Mesothelial cell of epicardium (in vitro differentiated cells): Measurements from ENCODE around the gene SCGB3A2. TPM values are rescaled to one million over a fixed set of nuclear protein-coding genes. Genes with fewer than 3 reads are reported as not detected.
A peak's percentile ranks its signal among the peaks of the same experiment; 100 is the strongest.

Experiments used
- DNase-seq, 2 experiments: peaks; one replicate each; pipeline ENCODE4 v3.0.0; 2021; ENCODE audit warnings: low spot score in 2 of 2; ENCODE audit not compliant: unreplicated experiment in 2 of 2
- H3K27ac Mint-ChIP-seq: 2 replicates; pipeline ENCODE4 v1.8.0; 2021; ENCODE audit warnings: mixed read lengths
- H3K27me3 Mint-ChIP-seq: 2 replicates; pipeline ENCODE4 v1.8.0; 2021; ENCODE audit warnings: low read depth, mixed read lengths
- H3K36me3 Mint-ChIP-seq: 2 replicates; pipeline ENCODE4 v1.8.0; 2021; ENCODE audit warnings: mixed read lengths
- H3K4me1 Mint-ChIP-seq: 2 replicates; pipeline ENCODE4 v1.8.0; 2021; ENCODE audit warnings: mixed read lengths
- H3K4me3 Mint-ChIP-seq: 2 replicates; pipeline ENCODE4 v1.8.0; 2021; ENCODE audit warnings: mild to moderate bottlenecking, moderate library complexity, mixed read lengths
- H3K9me3 Mint-ChIP-seq: 2 replicates; pipeline ENCODE4 v1.8.0; 2021; ENCODE audit warnings: mixed read lengths
- CTCF ChIP-seq: fragments of 200-600 bp; sonication (generic); IDR thresholded peaks from one replicate; pipeline ENCODE4 v1.5.0; 2021; ENCODE audit warnings: antibody characterized with exemption; ENCODE audit not compliant: unreplicated experiment
- total RNA-seq: library from RNA; stranded (reverse); gene quantifications from 3 replicates; pipeline ENCODE4 v1.2.1, GENCODE V29; 2021

The SCGB3A2 gene
- total RNA-seq, 1 donor from 2014 or later = not detected

- Mint-ChIP-seq H3K27ac (no peak overlapping the region), H3K9me3 (no peaks in the 10 kb centered on the region), H3K36me3 (peaks cover 5% of the 10 kb centered on the region), H3K4me1 (no peaks in the 10 kb centered on the region), H3K27me3 (peaks cover 96% of the 10 kb centered on the region), H3K4me3 (no peak overlapping the region)
- DNase-seq = no peak
- TF ChIP-seq CTCF = no peak
Measured at GRCh38 chr5:147876141-147876540, 2.4 kb upstream of the SCGB3A2 start.

GRCh38 chr5:147876626-147877025 is 1.9 kb upstream of the SCGB3A2 start:
- no peaks in the 10 kb centered on the region for H3K9me3 Mint-ChIP-seq
- no peak for DNase-seq
- no peak overlapping the region for H3K27ac Mint-ChIP-seq
- peaks cover 4% of the 10 kb centered on the region for H3K36me3 Mint-ChIP-seq
- H3K27me3 Mint-ChIP-seq = peaks cover 96% of the 10 kb centered on the region
- no peak for TF ChIP-seq CTCF
- no peaks in the 10 kb centered on the region for H3K4me1 Mint-ChIP-seq
- H3K4me3 Mint-ChIP-seq = no peak overlapping the region

GRCh38 chr5:147879784-147880183 is 1.3 kb downstream of the SCGB3A2 start:
- Mint-ChIP-seq H3K4me3 (no peak overlapping the region), H3K9me3 (no peaks in the 10 kb centered on the region), H3K27me3 (peaks cover 83% of the 10 kb centered on the region), H3K4me1 (peaks cover 2% of the 10 kb centered on the region), H3K36me3 (no peaks in the 10 kb centered on the region), H3K27ac (no peak overlapping the region)
- peak; percentile 28 for TF ChIP-seq CTCF
- DNase-seq = no peak

- H3K4me3 Mint-ChIP-seq = no peak overlapping the region
- H3K27ac Mint-ChIP-seq = no peak overlapping the region
- no peaks in the 10 kb centered on the region for H3K9me3 Mint-ChIP-seq
- peaks cover 2% of the 10 kb centered on the region for H3K4me1 Mint-ChIP-seq
- peaks cover 82% of the 10 kb centered on the region for H3K27me3 Mint-ChIP-seq
- no peak for DNase-seq
- no peak for TF ChIP-seq CTCF
- no peaks in the 10 kb centered on the region for H3K36me3 Mint-ChIP-seq
Measured at GRCh38 chr5:147880487-147880886, 2.0 kb downstream of the SCGB3A2 start.

GRCh38 chr5:147882586-147883313 is 4.2 kb downstream of the SCGB3A2 start:
- no peak for DNase-seq
- Mint-ChIP-seq H3K9me3 (no peaks in the 10 kb centered on the region), H3K4me3 (no peak overlapping the region), H3K27me3 (peaks cover 62% of the 10 kb centered on the region), H3K36me3 (no peaks in the 10 kb centered on the region), H3K4me1 (peaks cover 2% of the 10 kb centered on the region), H3K27ac (no peak overlapping the region)
- no peak for TF ChIP-seq CTCF
